ENCODE data around the gene TMEM140.

Gene TMEM140

GRCh38 chr7:135175931-135176330 lies 28.1 kb downstream of the TMEM140 start:
- no peak for DNase-seq

GRCh38 chr7:135177028-135177696 lies 29.3 kb downstream of the TMEM140 start:
- no peak for DNase-seq

GRCh38 chr7:135178364-135178763 lies 30.5 kb downstream of the TMEM140 start:
- no peak for DNase-seq

- no peak for DNase-seq
These were observed 31.6 kb downstream of the TMEM140 start for GRCh38 chr7:135179321-135179925.

GRCh38 chr7:135180122-135180521 lies 32.2 kb downstream of the TMEM140 start:
- DNase-seq, result no peak

- DNase-seq, result no peak
These were observed 33.5 kb downstream of the TMEM140 start for GRCh38 chr7:135181261-135181928.

GRCh38 chr7:135181929-135182678 lies 34.2 kb downstream of the TMEM140 start:
- DNase-seq, result no peak

- no peak for DNase-seq
These were observed 35.6 kb downstream of the TMEM140 start for GRCh38 chr7:135183478-135183877.

- no peak for DNase-seq
These were observed 36.5 kb downstream of the TMEM140 start for GRCh38 chr7:135184254-135184841.

GRCh38 chr7:135185471-135186260 lies 37.8 kb downstream of the TMEM140 start:
- no peak for DNase-seq

GRCh38 chr7:135186261-135186540 lies 38.3 kb downstream of the TMEM140 start:
- no peak for DNase-seq

GRCh38 chr7:135186841-135187253 lies 39.0 kb downstream of the TMEM140 start:
- no peak for DNase-seq

GRCh38 chr7:135188298-135188984 lies 40.6 kb downstream of the TMEM140 start:
- no peak for DNase-seq

- no peak for DNase-seq
These were observed 41.4 kb downstream of the TMEM140 start for GRCh38 chr7:135189221-135189662.

- no peak for DNase-seq
These were observed 42.1 kb downstream of the TMEM140 start for GRCh38 chr7:135189961-135190360.

- DNase-seq, result no peak
These were observed 42.8 kb downstream of the TMEM140 start for GRCh38 chr7:135190703-135191102.

GRCh38 chr7:135192914-135193536 lies 45.2 kb downstream of the TMEM140 start:
- DNase-seq, result no peak

GRCh38 chr7:135193615-135194081 lies 45.8 kb downstream of the TMEM140 start:
- DNase-seq, result no peak

- no peak for DNase-seq
These were observed 46.7 kb downstream of the TMEM140 start for GRCh38 chr7:135194494-135195095.

- DNase-seq, result no peak
These were observed 47.3 kb downstream of the TMEM140 start for GRCh38 chr7:135195156-135195555.
